GM13977 (cell line): Measurements from ENCODE around the gene ANP32A.

Source experiments
- DNase-seq: peaks from one replicate; pipeline ENCODE4 v3.0.0; 2012; ENCODE audit warnings: low spot score
- in situ Hi-C: fragments of 300-500 bp; cut with MboI; formaldehyde crosslinking; loops from one replicate; pipeline ENCODE4 v1.12.0; 2022; ENCODE audit warnings: low sequenced_read_pairs, low pct_unique_long_range_greater_than_20kb, mixed read lengths, inconsistent platforms; ENCODE audit not compliant: unreplicated experiment
- TF ChIP-seq, protein P1 (sequence below): IDR thresholded peaks from 2 replicates; pipeline ENCODE4 v1.5.1; 2012; ENCODE audit warnings: mild to moderate bottlenecking, control low read depth; ENCODE audit not compliant: insufficient read depth; ENCODE audit errors: extremely low read depth, missing control alignments

The ANP32A gene

DNA sequence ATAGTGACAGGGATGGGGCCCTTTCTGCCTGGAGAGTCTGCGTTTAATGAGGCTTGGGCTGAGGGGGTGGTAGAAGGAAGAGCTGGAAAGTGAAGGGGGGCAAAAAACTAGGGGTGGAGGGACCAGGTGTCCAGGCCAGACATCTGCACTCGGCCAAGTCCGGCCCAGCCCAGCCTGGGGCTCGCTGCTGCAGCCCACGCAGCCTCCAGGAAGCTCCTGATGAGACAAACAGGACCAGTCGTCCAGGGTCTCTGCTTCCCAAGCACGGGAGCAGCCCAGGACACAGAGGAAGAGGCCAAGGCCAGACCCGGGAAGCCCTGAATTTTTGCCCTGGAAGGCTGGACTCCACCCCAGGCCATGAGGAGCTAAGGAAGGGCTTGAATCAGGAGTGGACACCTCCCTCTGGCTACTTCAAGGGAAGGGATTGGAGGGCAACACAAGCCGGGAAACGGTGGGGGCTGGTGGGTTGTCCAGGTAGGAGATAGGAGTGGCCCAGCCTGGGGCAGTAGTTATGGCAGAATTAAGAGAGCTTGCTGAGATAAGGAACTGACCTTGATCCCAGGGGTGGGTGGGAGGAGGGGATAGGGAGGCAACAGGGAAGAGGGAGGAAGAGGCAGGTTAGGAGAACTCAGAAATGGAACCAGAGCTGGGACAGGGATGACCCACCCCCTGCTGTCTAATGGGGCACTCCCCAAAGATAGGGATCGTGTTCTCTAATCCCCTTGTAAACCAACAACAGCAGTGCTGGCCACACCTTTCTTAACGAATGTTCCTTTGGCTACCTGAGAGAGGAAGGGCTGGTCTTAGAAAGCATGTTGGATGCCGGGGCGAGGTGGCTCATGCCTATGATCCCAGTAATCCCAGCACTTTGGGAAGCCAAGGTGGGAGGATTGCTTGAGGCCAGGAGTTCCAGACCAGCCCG is 89.5 kb downstream of the ANP32A start:
- in situ Hi-C loops: no loop called here
- DNase-seq: no peak
- TF ChIP-seq, protein P1, sequence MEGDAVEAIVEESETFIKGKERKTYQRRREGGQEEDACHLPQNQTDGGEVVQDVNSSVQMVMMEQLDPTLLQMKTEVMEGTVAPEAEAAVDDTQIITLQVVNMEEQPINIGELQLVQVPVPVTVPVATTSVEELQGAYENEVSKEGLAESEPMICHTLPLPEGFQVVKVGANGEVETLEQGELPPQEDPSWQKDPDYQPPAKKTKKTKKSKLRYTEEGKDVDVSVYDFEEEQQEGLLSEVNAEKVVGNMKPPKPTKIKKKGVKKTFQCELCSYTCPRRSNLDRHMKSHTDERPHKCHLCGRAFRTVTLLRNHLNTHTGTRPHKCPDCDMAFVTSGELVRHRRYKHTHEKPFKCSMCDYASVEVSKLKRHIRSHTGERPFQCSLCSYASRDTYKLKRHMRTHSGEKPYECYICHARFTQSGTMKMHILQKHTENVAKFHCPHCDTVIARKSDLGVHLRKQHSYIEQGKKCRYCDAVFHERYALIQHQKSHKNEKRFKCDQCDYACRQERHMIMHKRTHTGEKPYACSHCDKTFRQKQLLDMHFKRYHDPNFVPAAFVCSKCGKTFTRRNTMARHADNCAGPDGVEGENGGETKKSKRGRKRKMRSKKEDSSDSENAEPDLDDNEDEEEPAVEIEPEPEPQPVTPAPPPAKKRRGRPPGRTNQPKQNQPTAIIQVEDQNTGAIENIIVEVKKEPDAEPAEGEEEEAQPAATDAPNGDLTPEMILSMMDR: no peak

- TF ChIP-seq, protein P1: peak; percentile 53
- in situ Hi-C loops: no loop called here
- DNase-seq: no peak
Measured at GRCh38 chr15:68730471-68730919, 90.2 kb downstream of the ANP32A start.

DNA sequence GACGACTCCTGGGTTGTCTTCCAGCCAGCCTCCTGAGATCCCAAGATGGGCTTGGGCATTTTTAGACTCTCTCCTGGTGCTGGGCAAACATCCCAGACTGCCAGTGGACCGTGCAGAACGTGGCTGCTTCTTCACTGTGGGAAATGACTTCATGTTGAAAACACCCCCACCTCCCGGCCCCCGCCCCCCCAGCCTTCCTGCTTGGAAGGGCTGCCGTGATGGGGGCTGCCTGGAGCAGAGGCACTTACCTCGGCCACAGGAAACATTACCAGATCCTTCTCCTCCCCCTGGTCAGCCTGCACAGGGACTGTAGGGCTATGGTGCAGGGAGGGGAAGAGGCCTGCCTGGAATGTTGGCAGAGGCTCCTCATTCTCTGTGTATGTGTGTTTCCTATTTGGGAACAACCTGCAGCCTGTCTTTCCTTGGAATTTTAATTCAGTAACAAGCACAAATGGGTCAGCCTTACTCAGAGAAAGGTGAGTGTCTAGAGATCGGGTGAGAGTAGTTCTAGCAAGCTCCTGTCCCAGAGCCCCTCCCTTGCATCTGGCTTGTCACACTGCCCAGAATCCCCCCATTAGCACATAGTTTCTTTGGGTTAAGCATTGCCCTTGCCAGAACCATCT is 90.8 kb downstream of the ANP32A start:
- in situ Hi-C loops: no loop called here
- TF ChIP-seq, protein P1: no peak
- no peak for DNase-seq
